Hypothalamus (tissue), 51 donors: ENCODE data around the gene IL20RA.

ENCODE experiments used
- DNase-seq, 51 donors: peaks; one replicate each; lab custom pipeline; 2025; lab: John Stamatoyannopoulos, UW

The IL20RA gene

DNA sequence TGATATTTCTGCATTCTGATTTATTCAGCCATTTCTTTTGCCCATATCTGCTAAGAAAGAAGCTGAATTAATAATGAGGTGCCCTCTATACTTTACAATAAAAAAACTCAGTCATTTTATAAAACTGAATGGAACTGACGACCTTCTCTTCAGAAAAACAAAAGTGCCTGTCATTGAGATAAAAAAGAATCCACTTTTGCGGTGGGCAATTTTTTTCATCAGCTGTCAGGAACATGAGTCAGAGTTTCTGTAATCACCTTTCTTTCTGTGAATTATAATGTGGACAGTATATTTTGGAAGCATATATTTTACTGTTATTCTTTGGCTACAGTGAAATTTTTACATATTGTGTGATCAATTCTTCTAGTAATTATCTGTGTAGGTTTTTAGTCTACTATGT is 33.4 kb downstream of the IL20RA start:
- no peak for DNase-seq

DNA sequence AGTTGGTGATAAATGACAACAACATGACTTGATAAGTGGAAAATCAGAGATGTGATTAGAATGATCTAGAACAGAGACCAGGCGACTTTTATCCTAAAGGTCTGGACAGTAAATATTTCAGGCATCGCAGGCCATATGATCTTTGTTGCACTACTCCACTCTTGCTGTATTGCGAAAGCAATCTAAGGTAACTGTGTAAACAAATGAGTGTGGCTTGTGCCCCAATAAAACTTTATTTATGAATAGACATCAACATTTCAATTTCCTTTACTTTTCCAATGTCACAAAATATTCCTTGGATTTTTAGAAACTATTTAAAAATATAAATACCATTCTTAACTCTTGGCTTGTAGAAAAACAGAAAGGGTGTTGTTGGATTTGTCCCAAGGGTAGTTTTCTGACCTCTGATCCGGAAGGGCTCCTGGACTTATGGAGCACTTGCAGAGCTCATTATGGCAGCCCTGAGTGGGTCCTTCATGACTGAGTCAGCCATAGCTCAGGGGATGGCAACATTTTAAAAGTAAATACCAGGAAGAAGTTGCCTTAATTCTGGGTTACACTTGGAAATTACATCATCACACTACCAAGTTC is 34.5 kb downstream of the IL20RA start:
- no peak for DNase-seq

DNA sequence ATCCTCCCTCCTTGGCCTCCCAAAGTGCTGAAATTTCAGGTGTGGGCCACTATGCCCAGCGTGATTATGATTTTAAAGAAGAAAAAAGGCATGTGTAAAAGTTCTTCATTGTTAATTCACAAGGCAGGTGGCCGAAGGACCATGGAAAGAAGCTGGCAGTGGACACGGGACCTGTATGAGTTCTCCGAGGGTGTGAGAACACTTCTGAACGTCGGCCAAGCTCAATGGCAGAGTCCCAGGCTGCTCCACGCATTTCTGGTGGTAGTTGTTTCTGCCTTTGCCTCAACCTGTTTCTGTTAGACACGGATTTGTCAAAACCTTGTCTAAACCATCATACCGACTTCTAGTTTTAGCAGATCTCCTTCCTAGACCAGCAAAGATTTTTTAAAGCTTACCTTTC is 36.6 kb downstream of the IL20RA start:
- peak in 1 of 51 donors; percentile 1 for DNase-seq

DNA sequence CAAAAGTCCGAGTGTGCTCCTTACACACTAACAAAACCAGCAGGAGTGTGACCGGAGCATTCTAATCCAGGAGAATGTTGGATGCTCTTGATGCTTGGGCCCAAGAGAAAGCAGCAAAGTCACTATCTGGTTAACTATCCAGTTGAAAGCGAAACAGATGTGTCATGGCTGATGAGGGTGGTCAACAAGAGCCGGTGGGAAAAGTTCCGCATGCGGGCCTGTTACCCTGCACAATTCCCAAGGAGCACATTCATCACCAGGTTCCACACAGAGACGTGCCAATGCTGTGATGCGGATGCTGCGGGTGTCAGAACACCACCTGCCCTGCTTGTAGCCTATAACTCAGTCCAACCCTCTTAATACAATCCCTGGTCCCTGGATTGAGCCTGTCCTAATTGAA is 38.7 kb downstream of the IL20RA start:
- DNase-seq = no peak

DNA sequence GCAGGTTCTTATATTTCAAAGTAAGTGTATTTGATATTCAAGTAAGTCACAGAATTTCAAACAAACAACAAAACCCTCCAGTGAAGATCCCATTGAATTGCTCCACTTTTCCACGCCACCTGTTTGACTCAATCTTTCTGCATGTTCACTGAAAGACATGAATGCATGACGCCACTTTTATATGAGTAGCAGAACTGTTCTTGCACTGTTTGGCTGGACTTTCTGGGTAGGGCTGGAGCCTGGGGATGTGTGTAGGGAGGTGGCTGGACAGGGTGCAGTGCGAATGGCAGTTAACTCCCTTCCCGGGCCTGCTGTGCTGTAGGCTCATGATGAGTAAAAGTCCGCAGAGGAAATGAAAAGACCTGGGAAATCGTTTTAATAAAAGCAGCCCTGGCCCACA is 39.7 kb downstream of the IL20RA start:
- DNase-seq = no peak

DNA sequence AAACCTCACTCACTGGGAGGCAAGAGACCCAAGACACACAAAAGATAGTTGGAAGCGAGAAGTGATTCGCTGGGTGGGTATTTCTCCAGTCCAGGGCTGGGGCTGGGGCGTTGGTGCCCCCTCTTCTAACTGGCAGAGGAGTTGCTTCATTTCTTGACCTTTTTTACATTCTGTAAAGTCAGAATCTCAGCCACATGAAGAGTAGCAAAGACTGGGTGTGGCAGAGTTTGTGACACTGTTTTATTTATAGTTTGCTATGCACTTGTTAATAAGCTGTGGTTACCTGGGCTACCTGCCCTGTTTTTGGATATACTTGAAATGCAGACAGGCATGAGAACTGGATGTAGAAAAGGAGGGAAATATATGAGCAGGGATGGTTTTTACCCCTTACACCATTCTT is 42.3 kb downstream of the IL20RA start:
- DNase-seq = no peak

DNA sequence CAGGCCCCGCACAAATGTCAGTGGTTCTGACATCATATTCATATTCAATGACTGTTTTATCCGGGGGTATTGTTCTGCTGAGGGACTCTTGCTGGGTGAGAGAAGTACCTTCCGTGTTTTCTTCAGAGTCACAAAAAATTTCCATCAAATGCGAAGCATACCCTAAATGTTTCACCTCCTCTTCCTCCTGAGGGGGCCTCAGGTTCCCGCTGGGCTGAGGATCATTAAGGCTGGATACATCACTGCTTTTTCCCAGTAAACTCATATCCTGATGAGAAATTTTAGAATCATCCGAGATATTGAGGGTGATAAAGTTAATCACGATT is 42.8 kb downstream of the IL20RA start:
- no peak for DNase-seq

DNA sequence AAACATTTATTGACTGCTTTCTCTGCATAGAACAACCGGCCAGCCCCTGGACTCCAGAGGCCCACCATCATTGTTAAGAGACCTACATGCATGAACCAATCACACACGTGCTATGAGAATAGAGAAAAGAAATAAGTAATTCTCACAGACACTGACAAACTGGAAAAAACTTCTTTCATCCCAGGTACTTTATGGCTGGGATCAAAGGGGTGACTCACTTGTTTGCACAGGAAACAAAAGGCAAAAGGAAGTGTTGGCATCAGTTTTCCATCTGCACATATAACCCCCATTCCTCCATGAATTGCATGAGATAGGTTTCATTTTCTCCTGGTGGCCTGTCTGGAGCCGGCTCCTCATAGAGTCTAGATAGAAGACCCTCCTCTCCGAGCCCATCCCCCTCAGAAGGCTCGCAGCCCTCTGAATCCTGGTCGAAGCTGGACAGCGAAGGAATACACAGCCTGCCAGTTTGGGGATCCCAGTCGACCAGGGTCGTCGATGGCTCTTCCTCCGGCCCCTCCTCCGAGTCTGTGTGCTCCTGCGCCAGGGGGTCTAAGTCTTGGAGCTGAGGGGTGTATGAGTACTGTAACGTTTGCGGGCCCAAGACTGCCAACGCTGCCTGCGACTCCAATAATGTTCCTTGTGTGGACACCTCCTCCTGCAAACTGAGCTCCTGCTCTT is 43.3 kb downstream of the IL20RA start:
- DNase-seq = no peak

DNA sequence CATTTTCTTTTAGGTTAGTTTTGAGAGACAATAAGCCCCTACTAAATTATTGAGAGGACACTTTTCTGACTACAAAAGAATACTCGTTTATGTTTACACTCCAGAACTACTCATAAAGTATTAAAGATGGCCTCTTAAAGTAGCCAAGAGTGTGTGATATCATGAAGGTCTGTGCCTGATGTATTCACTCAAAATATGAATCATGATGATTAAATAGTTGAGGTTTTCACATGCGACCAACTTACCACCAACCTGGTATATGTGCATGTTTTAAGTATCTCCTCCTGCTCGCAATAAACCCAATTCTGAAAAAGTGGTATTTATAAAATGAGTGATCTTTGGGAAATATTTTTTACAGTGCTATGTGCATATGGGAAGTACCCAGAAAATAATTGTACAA is 43.9 kb downstream of the IL20RA start:
- no peak for DNase-seq

DNA sequence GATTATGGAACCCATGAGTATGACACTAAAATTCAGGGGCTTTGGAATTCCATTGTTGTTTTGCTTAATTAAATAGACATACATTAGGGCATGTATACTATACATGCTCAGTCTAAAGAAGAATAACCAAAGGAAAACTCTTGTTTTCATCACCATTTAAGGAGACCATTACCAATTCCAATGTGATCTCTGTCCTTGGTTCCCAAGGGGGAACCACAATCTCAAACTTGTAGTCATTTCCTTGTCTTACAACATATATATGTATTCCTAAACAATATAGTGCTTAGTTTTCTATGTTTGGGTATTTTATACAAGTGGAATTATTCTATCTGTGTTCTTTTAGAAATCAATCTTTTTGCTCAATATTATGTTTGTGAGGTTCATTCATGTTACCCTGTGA is 49.2 kb downstream of the IL20RA start:
- no peak for DNase-seq

DNA sequence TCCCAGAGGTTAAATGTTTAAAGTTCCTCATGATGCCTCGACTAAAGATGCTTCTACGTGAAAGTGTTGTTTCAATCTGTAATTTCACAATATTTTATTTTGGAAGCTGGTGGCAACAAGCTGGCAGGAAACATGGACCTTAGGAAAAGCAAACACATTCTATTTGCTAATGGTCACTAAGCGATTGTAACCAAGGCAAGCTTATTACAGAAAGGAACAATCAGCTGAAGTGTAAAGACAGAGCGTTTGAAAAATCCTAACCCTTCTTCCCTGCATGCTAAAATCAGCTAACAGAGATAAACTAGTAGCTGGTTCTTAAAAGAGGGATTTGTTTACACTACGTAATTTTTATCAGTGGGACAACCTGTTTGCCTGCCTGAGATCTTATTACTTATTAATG is 50.0 kb downstream of the IL20RA start:
- DNase-seq = no peak

DNA sequence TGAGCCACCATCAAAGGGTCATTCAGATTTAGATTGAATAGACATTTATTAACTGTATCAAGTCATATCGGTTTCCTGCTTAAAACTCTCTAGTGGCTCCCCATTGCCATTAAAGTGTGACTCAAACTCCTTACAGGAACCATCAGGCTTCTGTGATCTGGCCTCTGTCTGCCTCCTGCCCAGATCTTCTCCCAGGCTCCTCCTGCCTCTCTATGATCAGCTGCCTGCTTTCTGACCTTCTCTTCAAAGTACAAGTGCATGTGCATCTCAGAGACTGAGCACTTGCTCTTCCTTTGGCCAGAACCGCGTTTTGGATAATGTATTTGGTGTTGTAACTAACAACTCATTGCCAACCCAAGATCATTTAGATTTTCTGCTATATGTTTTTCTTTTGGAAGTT is 52.7 kb downstream of the IL20RA start:
- no peak for DNase-seq

DNA sequence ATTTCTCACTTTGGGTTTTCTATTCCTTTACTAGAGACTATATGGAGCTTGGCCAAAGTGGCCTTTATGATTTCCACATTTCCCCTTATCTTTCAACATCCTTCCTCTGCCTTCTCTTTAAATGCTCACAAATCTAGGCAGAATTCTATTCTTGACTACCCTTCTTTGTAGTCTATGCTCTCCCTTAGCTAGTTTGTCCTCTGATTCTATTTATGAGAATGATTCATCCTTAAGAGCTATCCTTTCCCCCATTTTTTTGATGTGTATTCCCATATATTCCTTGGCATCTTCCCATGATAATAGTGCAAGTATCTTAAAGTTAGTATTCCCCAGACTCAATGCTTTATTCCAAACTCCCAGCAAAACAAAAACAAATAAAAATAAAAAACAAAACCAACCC is 53.1 kb downstream of the IL20RA start:
- DNase-seq = no peak

DNA sequence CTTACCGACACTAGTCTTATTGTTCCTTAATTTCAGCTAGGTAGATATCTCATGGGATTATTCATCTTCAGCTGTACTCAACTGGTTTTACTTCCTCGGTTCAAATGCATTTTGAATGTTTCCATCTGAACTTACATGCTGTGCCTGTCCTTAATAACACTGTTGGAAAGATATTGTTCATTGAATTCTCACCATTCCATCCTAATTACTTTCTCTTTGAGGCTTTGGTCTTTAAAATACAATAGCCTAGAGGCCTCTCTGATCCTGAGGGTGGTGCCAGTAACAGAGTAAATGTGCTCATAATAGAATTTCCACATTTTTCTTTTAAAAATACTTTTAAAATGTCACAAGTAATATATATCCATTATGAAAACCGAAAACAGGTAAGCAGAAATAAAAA is 54.0 kb downstream of the IL20RA start:
- DNase-seq = no peak

DNA sequence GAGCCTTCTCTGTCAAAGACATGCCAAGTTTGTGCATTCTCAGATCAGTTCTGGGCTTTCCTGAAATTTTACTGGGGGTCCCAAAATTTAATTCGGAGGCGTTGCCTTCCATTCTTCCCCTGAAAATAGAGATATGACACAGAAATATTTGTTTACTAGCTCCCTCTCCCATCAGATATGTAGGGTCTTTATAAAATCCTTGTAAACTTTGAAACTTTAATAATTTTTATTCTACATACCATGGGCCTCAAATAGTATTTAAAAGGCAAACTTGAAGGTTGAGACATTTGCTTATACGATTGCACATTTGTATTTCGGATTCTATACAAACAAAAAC is 54.6 kb downstream of the IL20RA start:
- DNase-seq = no peak

DNA sequence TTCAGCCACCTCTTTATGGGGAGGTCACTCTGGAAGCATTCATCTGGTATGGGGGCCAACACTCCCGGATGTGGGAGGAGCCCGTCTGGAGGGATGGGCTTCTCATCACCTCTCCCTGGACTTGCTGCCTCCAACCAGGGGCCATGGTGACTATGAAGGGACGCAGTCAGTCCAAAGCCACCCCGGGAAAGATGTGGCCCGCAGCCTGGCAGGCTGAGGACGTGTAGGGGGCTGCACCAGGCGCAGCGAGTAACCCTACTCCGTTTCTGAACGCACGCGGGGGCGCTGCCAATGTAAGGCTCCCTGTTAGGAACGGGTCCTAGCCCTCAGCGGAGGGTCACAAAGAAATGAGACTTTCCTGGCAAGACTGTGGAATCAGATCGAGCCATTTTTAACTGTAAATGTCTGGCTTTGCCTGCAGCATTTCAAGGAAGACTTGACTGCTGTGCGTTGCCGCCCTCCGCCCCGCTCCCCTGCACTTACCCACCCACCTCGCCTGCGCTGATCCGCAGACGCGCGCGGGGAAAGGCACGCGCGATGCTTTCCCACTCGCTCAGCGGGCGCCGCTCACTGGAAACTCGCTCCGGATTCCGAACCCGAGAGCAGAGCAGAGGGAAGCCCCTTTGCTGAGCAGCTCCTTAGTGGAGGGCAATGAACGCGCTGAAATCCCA is 55.1 kb downstream of the IL20RA start:
- peak in 15 of 51 donors; percentile 3 to 31 (median 14) for DNase-seq

DNA sequence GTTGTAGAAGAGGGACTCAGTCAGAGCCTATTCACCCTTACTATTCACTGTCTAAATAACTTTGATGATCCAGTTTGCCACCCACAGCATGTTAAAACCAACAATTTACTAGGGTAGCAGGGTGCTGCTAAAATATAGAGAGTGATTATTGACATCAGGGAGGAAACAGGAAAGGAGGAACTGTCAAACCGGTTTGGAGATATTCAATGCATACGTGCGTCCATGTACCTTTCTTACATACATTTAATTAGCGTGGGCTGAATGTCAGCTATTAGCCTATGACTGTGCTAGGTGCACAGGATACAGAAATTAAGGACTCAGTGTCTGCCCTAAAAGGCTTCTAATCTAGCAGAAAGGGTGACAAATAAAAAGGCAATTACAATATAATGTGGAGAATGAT is 57.2 kb downstream of the IL20RA start:
- no peak for DNase-seq

DNA sequence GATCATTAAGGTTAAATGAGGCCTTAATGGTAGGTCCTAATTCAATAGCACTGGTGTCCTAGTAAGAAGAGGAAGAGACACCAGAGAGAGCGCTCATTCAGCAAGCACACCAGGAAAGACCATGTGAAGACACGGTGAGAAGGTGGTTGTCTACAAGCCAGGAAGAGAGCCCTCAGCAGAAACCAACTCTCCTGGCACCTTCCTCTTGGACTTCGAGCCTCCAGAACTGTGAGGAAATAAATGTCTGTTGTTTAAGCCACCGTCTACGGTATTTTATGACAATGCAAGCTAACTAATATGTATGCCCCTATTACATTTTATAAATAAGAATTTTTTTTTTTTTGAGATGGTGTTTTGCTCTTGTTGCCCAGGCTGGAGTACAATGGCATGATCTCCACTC is 59.3 kb downstream of the IL20RA start:
- DNase-seq = no peak

DNA sequence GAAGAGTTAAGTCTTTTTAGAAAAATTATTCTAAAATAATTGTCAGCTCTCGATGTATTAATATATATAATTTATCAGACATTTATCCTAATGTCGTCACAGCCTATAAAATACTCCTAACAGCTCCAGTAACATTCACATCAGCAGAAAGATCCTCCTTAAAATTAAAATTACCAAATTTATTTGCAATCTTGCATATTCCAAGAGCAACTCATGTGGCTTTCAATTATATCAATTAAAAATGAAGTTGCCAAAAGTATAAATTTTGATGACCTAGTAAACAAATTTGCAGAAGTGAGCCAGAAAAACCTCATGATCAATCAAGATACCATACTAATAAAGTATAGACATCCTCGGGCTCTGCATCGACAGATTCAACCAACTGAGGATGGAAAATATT is 60.2 kb downstream of the IL20RA start:
- DNase-seq = no peak

DNA sequence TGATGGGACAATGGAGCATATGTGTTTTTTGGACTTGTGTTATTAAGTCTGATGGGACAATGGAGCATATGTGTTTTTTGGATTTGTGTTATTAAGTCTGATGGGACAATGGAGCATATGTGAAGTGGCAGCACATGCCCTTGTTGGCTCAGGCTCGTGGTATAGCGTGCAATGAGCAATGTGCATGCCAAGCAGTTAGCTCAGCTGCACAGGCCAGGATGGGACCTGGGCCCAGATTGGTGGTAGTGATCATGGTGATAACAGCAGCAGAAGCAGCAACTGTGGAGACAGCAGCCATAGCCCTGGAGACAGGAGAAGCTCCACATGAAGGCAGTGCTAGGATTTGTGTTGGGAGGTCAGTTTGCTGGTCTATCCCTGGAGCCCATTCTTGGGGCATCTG is 61.1 kb downstream of the IL20RA start:
- no peak for DNase-seq

DNA sequence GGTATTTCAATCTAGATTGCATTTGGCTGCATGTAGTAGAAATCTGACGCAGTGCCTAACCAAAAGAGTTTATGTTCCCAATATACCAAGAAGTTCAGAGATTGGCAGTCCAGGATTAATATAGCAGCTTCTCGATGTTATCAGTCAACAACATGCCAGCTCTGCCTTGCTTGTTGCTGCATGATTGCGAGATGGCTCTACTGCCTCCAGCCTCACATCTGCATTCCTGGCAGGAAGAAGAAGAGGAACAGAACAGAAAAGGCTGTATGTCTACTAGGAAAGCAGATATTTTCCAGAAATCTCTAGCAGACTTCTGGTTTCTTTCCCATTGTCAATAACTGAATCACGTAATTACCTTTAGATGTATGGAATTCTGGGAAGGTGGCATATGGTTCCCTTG is 61.8 kb downstream of the IL20RA start:
- no peak for DNase-seq

DNA sequence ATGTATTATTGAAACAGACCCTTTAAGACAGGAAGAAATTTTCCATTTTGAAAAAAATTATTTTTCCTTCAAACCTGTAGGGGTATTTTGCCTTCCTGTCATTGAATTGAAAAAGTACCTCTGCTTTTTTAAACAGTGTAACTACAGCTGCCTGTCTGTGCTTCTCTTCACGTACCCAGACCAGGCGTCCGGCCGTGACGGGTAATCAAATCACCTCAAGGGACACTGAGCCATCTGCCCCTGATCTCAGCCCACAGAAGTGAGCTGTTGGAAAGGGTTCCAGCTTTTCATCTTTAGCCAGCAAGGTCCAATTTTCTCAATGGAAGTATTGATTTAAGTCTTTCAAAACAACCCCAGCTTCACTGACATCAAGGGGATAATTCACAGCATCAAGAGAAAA is 64.7 kb downstream of the IL20RA start:
- DNase-seq = no peak

DNA sequence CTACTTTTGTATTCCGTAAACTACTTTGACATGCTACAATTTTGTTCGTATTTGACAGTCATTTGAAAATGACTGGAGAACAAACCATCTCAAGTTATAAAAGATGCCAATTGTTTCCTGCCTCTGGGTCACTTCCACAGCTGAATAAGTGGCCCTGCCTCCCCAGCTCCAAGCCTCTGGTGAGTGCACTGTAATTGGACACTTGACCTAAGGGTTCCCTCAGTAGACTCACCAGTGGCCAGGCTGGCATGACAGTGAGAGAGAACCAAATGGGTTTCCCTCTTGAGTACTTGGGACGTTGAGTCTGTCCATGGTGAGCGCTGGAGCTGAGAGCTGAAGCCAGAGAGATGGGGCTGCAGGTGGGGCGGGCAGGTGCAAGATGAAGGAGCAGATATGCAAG is 65.6 kb downstream of the IL20RA start:
- no peak for DNase-seq
